ENCODE measurements around the gene PLD5.

DNA sequence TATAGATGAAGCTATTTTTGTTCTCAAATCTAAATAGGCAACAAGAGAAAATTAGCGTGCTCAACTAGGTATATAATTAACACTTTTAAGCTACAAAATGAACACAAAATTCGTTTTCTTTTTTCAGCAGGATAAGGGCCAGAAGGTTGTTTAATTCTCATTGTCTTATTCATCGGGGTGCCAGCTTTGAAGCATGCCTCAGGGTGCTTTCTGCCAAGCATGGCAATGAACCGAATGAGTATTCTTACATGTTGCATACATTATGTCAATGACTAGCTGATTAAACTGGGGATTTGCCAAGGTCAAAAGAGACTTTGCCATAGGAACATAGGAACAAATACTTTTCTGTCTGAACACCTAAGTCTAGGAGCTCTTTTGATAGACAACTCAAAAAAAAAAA, 423.6 kb downstream of the PLD5 start:
- TF ChIP-seq RAD21 (IDR thresholded peaks at IDR 0.05; ENCODE audit: low read depth) (no peak), USF1 (IDR thresholded peaks at IDR 0.05) (no peak), TAF1 (IDR thresholded peaks at IDR 0.05; ENCODE audit: low read depth) (no peak), EP300 (IDR thresholded peaks at IDR 0.05; ENCODE audit: borderline replicate concordance) (no peak), NFIC (IDR thresholded peaks at IDR 0.05) (no peak)
